CD14-positive monocyte (primary cell): ENCODE data around the gene JAKMIP2. TPM values are rescaled to one million over a fixed set of nuclear protein-coding genes. Genes with fewer than 3 reads are reported as not detected.

Experiments
- DNase-seq, 3 donors: peaks; one replicate each; pipeline ENCODE4 v3.0.0-alpha.2; 2011 to 2022
- H2AFZ ChIP-seq: 2 replicates; pipeline ENCODE4 v1.6.0; 2012; ENCODE audit warnings: mild to moderate bottlenecking, low read depth, low read length, inconsistent platforms; ENCODE audit not compliant: insufficient read depth, poor library complexity, severe bottlenecking
- H3K27ac ChIP-seq, 2 donors: 1 replicate in 1 of 2; 2 replicates in 1 of 2; pipeline ENCODE4 v1.5.1; 2012 to 2013; ENCODE audit warnings: low read length in 2 of 2, control low read depth in 1 of 2, inconsistent platforms in 1 of 2, low read depth in 1 of 2, mild to moderate bottlenecking in 1 of 2
- H3K27me3 ChIP-seq, 2 donors: one replicate each; pipeline versions ENCODE4 v1.6.0 to v1.6.1; 2011 to 2013; ENCODE audit warnings: low read length in 2 of 2; ENCODE audit not compliant: control insufficient read depth in 2 of 2, insufficient read depth in 2 of 2
- H3K36me3 ChIP-seq, 2 donors: replicated peaks in 1 of 2; 1 replicate in 1 of 2; 2 replicates in 1 of 2; pipeline versions ENCODE4 v1.5.1 to v1.6.1; 2012 to 2013; ENCODE audit warnings: low read length in 2 of 2, control low read depth in 1 of 2, inconsistent platforms in 1 of 2, mild to moderate bottlenecking in 1 of 2; ENCODE audit not compliant: insufficient read depth in 2 of 2, control insufficient read depth in 1 of 2
- H3K4me1 ChIP-seq, 2 donors: 1 replicate in 1 of 2; 2 replicates in 1 of 2; pipeline versions ENCODE4 v1.5.1 to v1.6.1; 2012 to 2013; ENCODE audit warnings: low read length in 2 of 2, control low read depth in 1 of 2, inconsistent platforms in 1 of 2, mild to moderate bottlenecking in 1 of 2, moderate library complexity in 1 of 2; ENCODE audit not compliant: insufficient read depth in 2 of 2, control insufficient read depth in 1 of 2
- H3K4me2 ChIP-seq: replicated peaks from 2 replicates; pipeline ENCODE3; 2012; ENCODE audit warnings: low read length, moderate library complexity, mild to moderate bottlenecking; ENCODE audit not compliant: poor library complexity, severe bottlenecking; ENCODE audit errors: extremely low read depth
- H3K4me3 ChIP-seq, 3 experiments: fragments of 200-600 bp in 1 of 3; sonication (generic) in 1 of 3; replicated peaks in 1 of 3; 1 replicate in 2 of 3; 2 replicates in 1 of 3; pipeline ENCODE4 v1.5.1; 2011 to 2013; ENCODE audit warnings: low read length in 3 of 3, mild to moderate bottlenecking in 3 of 3, control low read depth in 2 of 3, low read depth in 2 of 3, inconsistent platforms in 1 of 3, moderate library complexity in 1 of 3
- H3K79me2 ChIP-seq: 2 replicates; pipeline ENCODE4 v1.6.0; 2012; ENCODE audit warnings: mild to moderate bottlenecking, control low read depth, inconsistent platforms, low read length, moderate library complexity; ENCODE audit not compliant: insufficient read depth
- H3K9ac ChIP-seq: 2 replicates; pipeline ENCODE4 v1.6.0; 2017; ENCODE audit warnings: low read length, mild to moderate bottlenecking; ENCODE audit not compliant: insufficient read depth, poor library complexity, severe bottlenecking
- H3K9me3 ChIP-seq, 2 donors: replicated peaks in 1 of 2; 1 replicate in 1 of 2; 2 replicates in 1 of 2; pipeline versions ENCODE4 v1.5.1 to v1.6.1; 2012 to 2013; ENCODE audit warnings: low read length in 2 of 2, control low read depth in 1 of 2; ENCODE audit not compliant: control insufficient read depth in 1 of 2, insufficient read depth in 1 of 2
- H4K20me1 ChIP-seq: 2 replicates; pipeline ENCODE4 v1.6.0; 2012; ENCODE audit warnings: mild to moderate bottlenecking, low read length, control low read depth, moderate library complexity; ENCODE audit not compliant: insufficient read depth
- H3K27ac Mint-ChIP-seq, 7 donors: one replicate each; pipeline ENCODE4 v1.8.0; 2020; ENCODE audit warnings: mild to moderate bottlenecking in 7 of 7, mixed read lengths in 7 of 7, moderate library complexity in 6 of 7, inconsistent platforms in 2 of 7
- H3K27me3 Mint-ChIP-seq, 3 donors: one replicate each; pipeline ENCODE4 v1.8.0; 2021 to 2022; ENCODE audit warnings: low read depth in 3 of 3, mild to moderate bottlenecking in 3 of 3, mixed read lengths in 3 of 3, moderate library complexity in 3 of 3, inconsistent platforms in 1 of 3
- H3K36me3 Mint-ChIP-seq, 2 donors: one replicate each; pipeline ENCODE4 v1.8.0; 2020; ENCODE audit warnings: mixed read lengths in 2 of 2, inconsistent platforms in 1 of 2, mild to moderate bottlenecking in 1 of 2
- H3K4me1 Mint-ChIP-seq: one replicate; pipeline ENCODE4 v1.8.0; 2020; ENCODE audit warnings: mild to moderate bottlenecking, mixed read lengths
- H3K4me3 Mint-ChIP-seq, 2 donors: one replicate each; pipeline ENCODE4 v1.8.0; 2020; ENCODE audit warnings: mild to moderate bottlenecking in 2 of 2, mixed read lengths in 2 of 2, moderate library complexity in 1 of 2
- H3K9me3 Mint-ChIP-seq, 7 donors: one replicate each; pipeline ENCODE4 v1.8.0; 2020 to 2022; ENCODE audit warnings: mixed read lengths in 7 of 7, mild to moderate bottlenecking in 6 of 7, moderate library complexity in 6 of 7, inconsistent platforms in 2 of 7
- CTCF ChIP-seq: fragments of 200-600 bp; IDR thresholded peaks from one replicate; pipeline ENCODE4 v1.8.0; 2022; ENCODE audit warnings: antibody characterized with exemption, mild to moderate bottlenecking
- WGBS: methylation state at CpG from one replicate; pipeline ENCODE4 v1.1.5; 2013; ENCODE audit warnings: missing lambda C conversion rate; ENCODE audit not compliant: insufficient coverage; 5-methylcytosine and 5-hydroxymethylcytosine counted together
- intact Hi-C, 2 donors: fragments of 100-400 bp; cut with micrococcal nuclease; formaldehyde crosslinking; loops; one replicate each; pipeline versions ENCODE4 v1.15.0 to v1.15.1; 2023
- polyA plus RNA-seq, 3 donors: library from polyadenylated mRNA; depleted of rRNA in 1 of 3; unstranded in 2 of 3; stranded (reverse) in 1 of 3; fragments of 300-500 nt in 2 of 3; fragments of >200 nt in 1 of 3; fragmentation: Illumina TruSeq in 2 of 3; gene quantifications; 1 replicate in 2 of 3; 2 replicates in 1 of 3; pipeline ENCODE4 v1.2.3, GENCODE V29; 2012 to 2021

The JAKMIP2 gene
- polyA plus RNA-seq, 3 donors = 0.02 TPM; not detected in 2

- H3K4me2 ChIP-seq = no peak overlapping the region
- Mint-ChIP-seq H3K36me3 (no peaks in the 10 kb centered on the region), H3K4me3 (no peak overlapping the region), H3K27ac (no peak overlapping the region), H3K9me3 (peaks cover 23 to 38% (median 26%) of the 10 kb centered on the region in 7 donors), H3K4me1 (no peaks in the 10 kb centered on the region), H3K27me3 (peaks cover 0 to 2% (median 0%) of the 10 kb centered on the region in 3 donors)
- H2AFZ ChIP-seq = no peak overlapping the region
- TF ChIP-seq CTCF = no peak
- no peaks in the 10 kb centered on the region for H3K27me3 ChIP-seq
- H3K4me1 ChIP-seq = no peaks in the 10 kb centered on the region
- H4K20me1 ChIP-seq = no peaks in the 10 kb centered on the region
- H3K4me3 ChIP-seq = no peak overlapping the region
- H3K79me2 ChIP-seq = no peaks in the 10 kb centered on the region
- no peak overlapping the region for H3K27ac ChIP-seq
- intact Hi-C loops = no loop called here
- H3K9ac ChIP-seq = no peak overlapping the region
- no peaks in the 10 kb centered on the region for H3K36me3 ChIP-seq
- DNase-seq = no peak
- peaks cover 16 to 23% of the 10 kb centered on the region in 2 donors for H3K9me3 ChIP-seq
Measured at GRCh38 chr5:147701468-147701867, 81.1 kb downstream of the JAKMIP2 start.

GRCh38 chr5:147699496-147700088, 82.9 kb downstream of the JAKMIP2 start:
- Histone ChIP-seq H3K9ac (no peak overlapping the region), H3K27ac (no peak overlapping the region), H3K4me1 (no peaks in the 10 kb centered on the region), H3K9me3 (peaks cover 16 to 23% of the 10 kb centered on the region in 2 donors), H3K27me3 (no peaks in the 10 kb centered on the region), H3K79me2 (no peaks in the 10 kb centered on the region), H3K4me2 (no peak overlapping the region), H3K36me3 (no peaks in the 10 kb centered on the region), H2AFZ (no peak overlapping the region), H3K4me3 (no peak overlapping the region), H4K20me1 (no peaks in the 10 kb centered on the region)
- intact Hi-C loops = no loop called here
- Mint-ChIP-seq H3K27me3 (peaks cover 0 to 2% (median 0%) of the 10 kb centered on the region in 3 donors), H3K36me3 (no peaks in the 10 kb centered on the region), H3K9me3 (peaks cover 23 to 39% (median 26%) of the 10 kb centered on the region in 7 donors), H3K4me1 (no peaks in the 10 kb centered on the region), H3K4me3 (no peak overlapping the region), H3K27ac (no peak overlapping the region)
- no peak for TF ChIP-seq CTCF
- DNase-seq = no peak
- no CpG with 5 or more reads among the region's 3 CpGs for WGBS
